T-helper 1 cell treated with Interleukin-12 subunit alpha and Interleukin-12 subunit beta and Interleukin-4 antibody, amounts not matched to agents 30 μg/mL and 1 μg/mL, for 36 hours (primary cell): Measurements from ENCODE around the gene MAN1A1.

Experiments
- H3K27ac Mint-ChIP-seq: one replicate; pipeline ENCODE4 v1.8.0; 2021; ENCODE audit warnings: mild to moderate bottlenecking, mixed read lengths
- H3K27me3 Mint-ChIP-seq: one replicate; pipeline ENCODE4 v1.8.0; 2021; ENCODE audit warnings: low read depth, mixed read lengths
- H3K36me3 Mint-ChIP-seq: one replicate; pipeline ENCODE4 v1.8.0; 2021; ENCODE audit warnings: low read depth, mixed read lengths
- H3K4me1 Mint-ChIP-seq: one replicate; pipeline ENCODE4 v1.8.0; 2021; ENCODE audit warnings: low read depth, mixed read lengths
- H3K4me3 Mint-ChIP-seq: one replicate; pipeline ENCODE4 v1.8.0; 2021; ENCODE audit warnings: mild to moderate bottlenecking, moderate library complexity, mixed read lengths
- H3K9me3 Mint-ChIP-seq: one replicate; pipeline ENCODE4 v1.8.0; 2021; ENCODE audit warnings: mixed read lengths

Gene MAN1A1

GRCh38 chr6:119350952-119351372, 1.4 kb upstream of the MAN1A1 start:
- H3K36me3 Mint-ChIP-seq, result peaks cover 10% of the 10 kb centered on the region
- H3K4me1 Mint-ChIP-seq, result peaks cover 28% of the 10 kb centered on the region
- no peaks in the 10 kb centered on the region for H3K9me3 Mint-ChIP-seq
- H3K27ac Mint-ChIP-seq, result peak overlapping the region; percentile 85
- peak overlapping the region; percentile 84 for H3K4me3 Mint-ChIP-seq
- no peaks in the 10 kb centered on the region for H3K27me3 Mint-ChIP-seq

- Mint-ChIP-seq H3K36me3 (peaks cover 10% of the 10 kb centered on the region), H3K9me3 (no peaks in the 10 kb centered on the region), H3K4me3 (peak overlapping the region; percentile 84), H3K27me3 (no peaks in the 10 kb centered on the region), H3K4me1 (peaks cover 29% of the 10 kb centered on the region), H3K27ac (peak overlapping the region; percentile 85)
Measured at GRCh38 chr6:119350202-119350951, 816 bp upstream of the MAN1A1 start.

GRCh38 chr6:119348748-119349360, 707 bp downstream of the MAN1A1 start:
- Mint-ChIP-seq H3K4me1 (peaks cover 38% of the 10 kb centered on the region), H3K4me3 (peak overlapping the region; percentile 91), H3K9me3 (no peaks in the 10 kb centered on the region), H3K36me3 (peaks cover 12% of the 10 kb centered on the region), H3K27me3 (no peaks in the 10 kb centered on the region), H3K27ac (peak overlapping the region; percentile 75)

- Mint-ChIP-seq H3K27ac (peak overlapping the region; percentile 87), H3K4me3 (peak overlapping the region; percentile 91), H3K4me1 (peaks cover 40% of the 10 kb centered on the region), H3K36me3 (peaks cover 14% of the 10 kb centered on the region), H3K9me3 (no peaks in the 10 kb centered on the region), H3K27me3 (no peaks in the 10 kb centered on the region)
Measured at GRCh38 chr6:119348096-119348747, 1.3 kb downstream of the MAN1A1 start.

- Mint-ChIP-seq H3K4me3 (peak overlapping the region; percentile 91), H3K27me3 (no peaks in the 10 kb centered on the region), H3K9me3 (no peaks in the 10 kb centered on the region), H3K36me3 (peaks cover 16% of the 10 kb centered on the region), H3K27ac (peak overlapping the region; percentile 87), H3K4me1 (peaks cover 45% of the 10 kb centered on the region)
Measured at GRCh38 chr6:119347466-119348095, 2.0 kb downstream of the MAN1A1 start.

GRCh38 chr6:119346936-119347335, 2.6 kb downstream of the MAN1A1 start:
- Mint-ChIP-seq H3K27ac (no peak overlapping the region), H3K27me3 (no peaks in the 10 kb centered on the region), H3K4me1 (peaks cover 45% of the 10 kb centered on the region), H3K4me3 (peak overlapping the region; percentile 91), H3K36me3 (peaks cover 16% of the 10 kb centered on the region), H3K9me3 (no peaks in the 10 kb centered on the region)

- no peaks in the 10 kb centered on the region for H3K27me3 Mint-ChIP-seq
- H3K36me3 Mint-ChIP-seq, result peaks cover 16% of the 10 kb centered on the region
- H3K4me3 Mint-ChIP-seq, result peak overlapping the region; percentile 91
- H3K4me1 Mint-ChIP-seq, result peaks cover 43% of the 10 kb centered on the region
- no peaks in the 10 kb centered on the region for H3K9me3 Mint-ChIP-seq
- H3K27ac Mint-ChIP-seq, result no peak overlapping the region
Measured at GRCh38 chr6:119346450-119346849, 3.1 kb downstream of the MAN1A1 start.

GRCh38 chr6:119345114-119345513, 4.4 kb downstream of the MAN1A1 start:
- Mint-ChIP-seq H3K36me3 (peaks cover 20% of the 10 kb centered on the region), H3K9me3 (no peaks in the 10 kb centered on the region), H3K27me3 (no peaks in the 10 kb centered on the region), H3K4me1 (peaks cover 48% of the 10 kb centered on the region), H3K27ac (no peak overlapping the region), H3K4me3 (peak overlapping the region; percentile 19)

GRCh38 chr6:119344306-119344705, 5.3 kb downstream of the MAN1A1 start:
- Mint-ChIP-seq H3K36me3 (peaks cover 21% of the 10 kb centered on the region), H3K9me3 (no peaks in the 10 kb centered on the region), H3K27me3 (no peaks in the 10 kb centered on the region), H3K4me1 (peaks cover 50% of the 10 kb centered on the region), H3K4me3 (no peak overlapping the region), H3K27ac (no peak overlapping the region)

GRCh38 chr6:119343573-119344146, 5.9 kb downstream of the MAN1A1 start:
- no peak overlapping the region for H3K4me3 Mint-ChIP-seq

GRCh38 chr6:119343167-119343566, 6.4 kb downstream of the MAN1A1 start:
- no peaks in the 10 kb centered on the region for H3K9me3 Mint-ChIP-seq
- peaks cover 30% of the 10 kb centered on the region for H3K36me3 Mint-ChIP-seq
- H3K27me3 Mint-ChIP-seq, result no peaks in the 10 kb centered on the region
- H3K27ac Mint-ChIP-seq, result no peak overlapping the region
- H3K4me1 Mint-ChIP-seq, result peaks cover 57% of the 10 kb centered on the region
- no peak overlapping the region for H3K4me3 Mint-ChIP-seq

More at GRCh38 chr6:119343573-119344146, 5.9 kb downstream of the MAN1A1 start:
- Mint-ChIP-seq H3K27me3 (no peaks in the 10 kb centered on the region), H3K27ac (no peak overlapping the region), H3K36me3 (peaks cover 27% of the 10 kb centered on the region), H3K9me3 (no peaks in the 10 kb centered on the region), H3K4me1 (peaks cover 56% of the 10 kb centered on the region)

- Mint-ChIP-seq H3K4me3 (no peak overlapping the region), H3K27me3 (no peaks in the 10 kb centered on the region), H3K9me3 (no peaks in the 10 kb centered on the region), H3K4me1 (peaks cover 54% of the 10 kb centered on the region), H3K27ac (no peak overlapping the region), H3K36me3 (peaks cover 30% of the 10 kb centered on the region)
Measured at GRCh38 chr6:119342430-119342829, 7.1 kb downstream of the MAN1A1 start.

GRCh38 chr6:119340796-119341487, 8.6 kb downstream of the MAN1A1 start:
- no peak overlapping the region for H3K27ac Mint-ChIP-seq

More at GRCh38 chr6:119340796-119341487, 8.6 kb downstream of the MAN1A1 start:
- no peaks in the 10 kb centered on the region for H3K9me3 Mint-ChIP-seq
- H3K4me1 Mint-ChIP-seq, result peaks cover 50% of the 10 kb centered on the region
- H3K36me3 Mint-ChIP-seq, result peaks cover 28% of the 10 kb centered on the region
- H3K27me3 Mint-ChIP-seq, result no peaks in the 10 kb centered on the region
- no peak overlapping the region for H3K4me3 Mint-ChIP-seq
